Measurements from ENCODE around the gene UQCC2. TPM values are rescaled to one million over a fixed set of nuclear protein-coding genes. Genes with fewer than 3 reads are reported as not detected.

UQCC2 gene
- total and polyA plus RNA-seq, 3 donors from 2014 or later: 18.1 to 119 (median 36.2) TPM

GRCh38 chr6:33688451-33689147 lies 22.9 kb downstream of the UQCC2 start:
- no peak overlapping the region for H3K27ac ChIP-seq
- DNase-seq: no peak
- TF ChIP-seq CTCF (IDR thresholded peaks at IDR 0.05) (no peak), POLR2A (IDR thresholded peaks at IDR 0.05) (no peak)
- H3K9me3 ChIP-seq: no peaks in the 10 kb centered on the region
- no peaks in the 10 kb centered on the region for H3K27me3 ChIP-seq
- no peak overlapping the region for H3K4me3 ChIP-seq
- intact Hi-C loops (cut with DNase I; ENCODE audit: low total_unique reads): loop anchor here (5.0 kb wide), 1 partner anchor 96 kb away; no protein-coding TSS in a partner anchor
- H3K4me1 ChIP-seq: peaks cover 20% of the 10 kb centered on the region
- H3K36me3 ChIP-seq (ENCODE audit: low read depth, missing control alignments): no peaks in the 10 kb centered on the region
- WGBS, 2 donors: 87 to 93% methylated on average over 19 to 25 of the region's 25 CpGs

GRCh38 chr6:33688006-33688405 lies 23.5 kb downstream of the UQCC2 start:
- no peak overlapping the region for H3K4me3 ChIP-seq
- no peak for TF ChIP-seq POLR2A (IDR thresholded peaks at IDR 0.05)
- no peak for TF ChIP-seq CTCF (IDR thresholded peaks at IDR 0.05)
- WGBS, 2 donors: 89 to 93% methylated on average over 3 to 20 of the region's 20 CpGs
- DNase-seq: no peak
- peaks cover 22% of the 10 kb centered on the region for H3K4me1 ChIP-seq
- intact Hi-C loops (cut with DNase I; ENCODE audit: low total_unique reads): loop anchor here (5.0 kb wide), 1 partner anchor 96 kb away; no protein-coding TSS in a partner anchor
- H3K27ac ChIP-seq: no peak overlapping the region
- H3K36me3 ChIP-seq (ENCODE audit: low read depth, missing control alignments): no peaks in the 10 kb centered on the region
- no peaks in the 10 kb centered on the region for H3K27me3 ChIP-seq
- no peaks in the 10 kb centered on the region for H3K9me3 ChIP-seq

- peaks cover 19% of the 10 kb centered on the region for H3K4me1 ChIP-seq
- H3K9me3 ChIP-seq: no peaks in the 10 kb centered on the region
- WGBS, 2 donors: 93% methylated on average over 8 to 27 of the region's 27 CpGs
- TF ChIP-seq POLR2A (IDR thresholded peaks at IDR 0.05) (no peak), CTCF (IDR thresholded peaks at IDR 0.05) (no peak)
- intact Hi-C loops (cut with DNase I; ENCODE audit: low total_unique reads): loop anchor here (5.0 kb wide), 1 partner anchor 95 kb away; no protein-coding TSS in a partner anchor
- H3K36me3 ChIP-seq (ENCODE audit: low read depth, missing control alignments): no peaks in the 10 kb centered on the region
- DNase-seq: no peak
- no peak overlapping the region for H3K4me3 ChIP-seq
- no peaks in the 10 kb centered on the region for H3K27me3 ChIP-seq
- no peak overlapping the region for H3K27ac ChIP-seq
Observed at GRCh38 chr6:33686981-33687975, 24.2 kb downstream of the UQCC2 start.

- Histone ChIP-seq H3K4me1 (peaks cover 17% of the 10 kb centered on the region), H3K27me3 (no peaks in the 10 kb centered on the region), H3K27ac (no peak overlapping the region), H3K36me3 (ENCODE audit: low read depth, missing control alignments) (no peaks in the 10 kb centered on the region), H3K4me3 (no peak overlapping the region), H3K9me3 (no peaks in the 10 kb centered on the region)
- intact Hi-C loops (cut with DNase I; ENCODE audit: low total_unique reads): loop anchor here (5.0 kb wide), 1 partner anchor 94 kb away; no protein-coding TSS in a partner anchor
- DNase-seq: no peak
- TF ChIP-seq POLR2A (IDR thresholded peaks at IDR 0.05): no peak
- no peak for TF ChIP-seq CTCF (IDR thresholded peaks at IDR 0.05)
- whole genome bisulfite sequencing, 2 donors: 54 to 82% methylated on average over 3 to 6 of the region's 6 CpGs
Observed at GRCh38 chr6:33686225-33686924, 25.1 kb downstream of the UQCC2 start.

All from testis (tissue), 3 donors.